Endothelial cell of umbilical vein (primary cell): ENCODE measurements around the gene ACSS1. TPM values are rescaled to one million over a fixed set of nuclear protein-coding genes. Genes with fewer than 3 reads are reported as not detected.
A peak's percentile ranks its signal among the peaks of the same experiment; 100 is the strongest.

ENCODE experiments used
- BruUV-seq: library from RNA; stranded (reverse); fragments of 400-500 nt; replicated peaks from 2 replicates; lab custom pipeline; 2021; lab: Mats Ljungman, UMichigan
- CTCF ChIA-PET: fragments of 300-600, 350-600 bp; sonication (Branson Sonifier 250); formaldehyde crosslinking; loops from one replicate; lab custom pipeline; 2021; ENCODE audit warnings: antibody characterized with exemption, inconsistent platforms; lab: Charles Lee
- POLR2A ChIA-PET: fragments of 300-600, 350-600 bp; sonication (Branson Sonifier 250); formaldehyde crosslinking; loops from one replicate; lab custom pipeline; 2021; ENCODE audit warnings: antibody characterized with exemption, inconsistent platforms; lab: Charles Lee
- DNase-seq: peaks from one replicate; pipeline ENCODE4 v3.0.0-alpha.2; 2011; ENCODE audit warnings: low read depth, low spot score
- FAIRE-seq: peaks from 2 replicates; lab custom pipeline; 2011; peaks lifted over from hg19 to GRCh38; lab: Jason Lieb, UNC
- H2AFZ ChIP-seq: 2 replicates; pipeline ENCODE4 v1.6.0; 2012; ENCODE audit warnings: low read depth, low read length, control low read depth, inconsistent platforms
- H3K27ac ChIP-seq: 2 replicates; pipeline ENCODE4 v1.5.1; 2011; ENCODE audit warnings: low read depth, mild to moderate bottlenecking, control low read depth, low read length, moderate library complexity; ENCODE audit not compliant: insufficient read depth
- H3K27me3 ChIP-seq, 2 experiments: 2 replicates each; pipeline versions ENCODE4 v1.6.0 to v1.6.1; 2011; ENCODE audit warnings: low read length in 2 of 2, mixed read lengths in 1 of 2; ENCODE audit not compliant: control insufficient read depth in 2 of 2, insufficient read depth in 2 of 2
- H3K36me3 ChIP-seq, 2 experiments: 2 replicates in 1 of 2; 3 replicates in 1 of 2; pipeline ENCODE4 v1.5.1; 2011; ENCODE audit warnings: low read length in 2 of 2, mild to moderate bottlenecking in 1 of 2, moderate library complexity in 1 of 2; ENCODE audit not compliant: control insufficient read depth in 2 of 2, insufficient read depth in 2 of 2; ENCODE audit errors: extremely low read depth in 1 of 2
- H3K4me1 ChIP-seq: 3 replicates; pipeline ENCODE4 v1.5.1; 2011; ENCODE audit warnings: mild to moderate bottlenecking, low read length; ENCODE audit not compliant: control insufficient read depth, insufficient read depth; ENCODE audit errors: extremely low read depth
- H3K4me2 ChIP-seq: 2 replicates; pipeline ENCODE4 v1.6.1; 2011; ENCODE audit warnings: low read length, control low read depth, mixed read lengths; ENCODE audit not compliant: insufficient read depth
- H3K4me3 ChIP-seq, 3 experiments: fragments of 200-600 bp in 1 of 3; sonication (generic), shearing (Covaris generic) in 1 of 3; replicated peaks in 1 of 3; 2 replicates each; pipeline ENCODE4 v1.5.1; 2011 to 2016; ENCODE audit warnings: control low read depth in 3 of 3, low read length in 3 of 3, mild to moderate bottlenecking in 2 of 3, inconsistent platforms in 1 of 3, low read depth in 1 of 3, moderate library complexity in 1 of 3; ENCODE audit not compliant: insufficient read depth in 1 of 3
- H3K79me2 ChIP-seq: 2 replicates; pipeline ENCODE4 v1.6.0; 2012; ENCODE audit warnings: low read length, inconsistent platforms; ENCODE audit not compliant: control insufficient read depth, insufficient read depth
- H3K9ac ChIP-seq: replicated peaks from 2 replicates; pipeline ENCODE3; 2011; ENCODE audit warnings: low read length, control low read depth; ENCODE audit not compliant: insufficient read depth; ENCODE audit errors: extremely low read depth
- H3K9me1 ChIP-seq: replicated peaks from 3 replicates; pipeline ENCODE4 v1.6.0; 2011; ENCODE audit warnings: mild to moderate bottlenecking, low read length; ENCODE audit not compliant: control insufficient read depth, insufficient read depth; ENCODE audit errors: extremely low read depth
- H3K9me3 ChIP-seq: replicated peaks from 2 replicates; pipeline ENCODE4 v1.5.1; 2012; ENCODE audit warnings: low read length, inconsistent platforms; ENCODE audit not compliant: control insufficient read depth, insufficient read depth
- H4K20me1 ChIP-seq: replicated peaks from 2 replicates; pipeline ENCODE3; 2011; ENCODE audit warnings: mild to moderate bottlenecking, low read length; ENCODE audit not compliant: control insufficient read depth, insufficient read depth; ENCODE audit errors: extremely low read depth
- CTCF ChIP-seq, 2 donors: IDR thresholded peaks; 1 replicate in 1 of 2; 2 replicates in 1 of 2; pipeline ENCODE4 v1.5.1; 2011; ENCODE audit warnings: low read length in 2 of 2, mild to moderate bottlenecking in 2 of 2, moderate library complexity in 2 of 2, control low read depth in 1 of 2, inconsistent platforms in 1 of 2, low read depth in 1 of 2; ENCODE audit not compliant: insufficient read depth in 1 of 2; ENCODE audit errors: extremely low read depth in 1 of 2
- EZH2 ChIP-seq: IDR thresholded peaks from 2 replicates; pipeline ENCODE4 v1.6.1; 2012; ENCODE audit warnings: borderline replicate concordance, low read depth, mild to moderate bottlenecking, moderate library complexity, low read length, inconsistent platforms; ENCODE audit not compliant: severe bottlenecking
- FOS ChIP-seq: IDR thresholded peaks from 2 replicates; pipeline ENCODE4 v1.6.1; 2011; ENCODE audit warnings: mild to moderate bottlenecking, low read length, moderate library complexity, borderline replicate concordance; ENCODE audit not compliant: insufficient read depth
- GATA2 ChIP-seq: IDR thresholded peaks from 2 replicates; pipeline ENCODE4 v1.7.0; 2011; ENCODE audit warnings: low read depth, mild to moderate bottlenecking, moderate library complexity, mixed read lengths, low read length; ENCODE audit not compliant: insufficient read length, insufficient read depth
- JUN ChIP-seq: IDR thresholded peaks from 2 replicates; pipeline ENCODE4 v1.6.1; 2011; ENCODE audit warnings: borderline replicate concordance, low read depth; ENCODE audit not compliant: insufficient read length, insufficient read depth
- MAX ChIP-seq: IDR thresholded peaks from 2 replicates; pipeline ENCODE4 v1.6.1; 2011; ENCODE audit not compliant: insufficient read depth, insufficient read length
- MYC ChIP-seq: IDR thresholded peaks from one replicate; pipeline ENCODE4 v1.6.1; 2011; ENCODE audit warnings: mild to moderate bottlenecking, low read depth, low read length
- POLR2A ChIP-seq: IDR thresholded peaks from 2 replicates; pipeline ENCODE4 v1.6.1; 2012; ENCODE audit warnings: low read depth, mild to moderate bottlenecking, control low read depth, low read length
- POLR2AphosphoS5 ChIP-seq: IDR thresholded peaks from 2 replicates; pipeline ENCODE4 v1.6.1; 2012; ENCODE audit warnings: low read depth, mild to moderate bottlenecking, control low read depth, low read length, moderate library complexity; ENCODE audit not compliant: insufficient read depth
- dilution Hi-C: fragments of 300-500 bp; cut with MboI; formaldehyde crosslinking; loops from one replicate; pipeline ENCODE4 v1.15.0; 2019; ENCODE audit warnings: low sequenced_read_pairs; ENCODE audit not compliant: extremely low pct_ligation_motif_present
- intact Hi-C: fragments of 100-400 bp; cut with micrococcal nuclease; formaldehyde crosslinking; loops from one replicate; pipeline ENCODE4 v1.10.0; 2022
- polyA plus RNA-seq, 4 experiments: library from polyadenylated mRNA; depleted of rRNA in 3 of 4; stranded (reverse) in 3 of 4; unstranded in 1 of 4; fragments of >200 nt; gene quantifications; 2 replicates each; pipeline versions ENCODE4 v1.2.1 to v1.2.3, GENCODE V29; 2011 to 2012; ENCODE audit warnings: missing spikeins in 1 of 4
- total RNA-seq: library from RNA; stranded (reverse); gene quantifications from 2 replicates; pipeline ENCODE4 v1.2.3, GENCODE V29; 2021

ACSS1 gene
- total and polyA plus RNA-seq, 2 donors (not counting 3 experiments of a cell fraction or from before 2014, with no cell fraction given): 6.2 to 17.9 TPM

GRCh38 chr20:25058847-25059810 is 1.2 kb upstream of the ACSS1 start:
- Histone ChIP-seq H3K9me1 (no peaks in the 10 kb centered on the region), H3K9ac (no peak overlapping the region), H3K9me3 (no peaks in the 10 kb centered on the region), H4K20me1 (no peaks in the 10 kb centered on the region), H3K4me1 (peaks cover 7% of the 10 kb centered on the region), H3K79me2 (no peaks in the 10 kb centered on the region), H3K4me3 (peak overlapping the region in 2 of 3 experiments; percentile 48 to 50), H2AFZ (peak overlapping the region; percentile 16), H3K27me3 (peaks cover 15 to 18% of the 10 kb centered on the region in 2 experiments), H3K27ac (no peak overlapping the region), H3K4me2 (peak overlapping the region; percentile 84), H3K36me3 (no peaks in the 10 kb centered on the region)
- intact Hi-C loops: loop anchor here (5.0 kb wide), 2 partner anchors 188 to 333 kb away; partner anchors contain the start of genes ABHD12 and PYGB
- POLR2A ChIA-PET: interaction anchor here (0.6 kb wide), 1 partner anchor 481 kb away, joined by 5 read pairs; no protein-coding TSS in a partner anchor
- BruUV-seq: no TSS peak
- dilution Hi-C loops: no loop called here
- TF ChIP-seq CTCF (IDR thresholded peaks at IDR 0.05; ENCODE audit: extremely low read depth in 1 of 2, insufficient read depth in 1 of 2, low read depth in 1 of 2, low read length in 2 of 2) (no peak), JUN (no peak), GATA2 (no peak), EZH2 (no peak), MYC (no peak), POLR2AphosphoS5 (no peak), FOS (no peak), POLR2A (no peak), MAX (no peak)
- DNase-seq: peak; percentile 20
- FAIRE-seq: no peak
- CTCF ChIA-PET: interaction anchor here (0.7 to 1.6 kb wide), 5 partner anchors 12 to 120 kb away, joined by 3 to 5 read pairs (median 4); no protein-coding TSS in a partner anchor
